Stimulated activated CD8-positive, alpha-beta memory T cell treated with anti-CD3 and anti-CD28 coated beads, Interleukin-7, amount 100 ng/mL, for 4 hours (primary cell): ENCODE measurements around the gene SORCS2.

Experiments
- DNase-seq, 2 donors: peaks; one replicate each; pipeline ENCODE4 v3.0.0-alpha.2; 2020; ENCODE audit warnings: low read depth in 2 of 2

The SORCS2 gene

GRCh38 chr4:7687006-7687405 lies 494.7 kb downstream of the SORCS2 start:
- no peak for DNase-seq

DNA sequence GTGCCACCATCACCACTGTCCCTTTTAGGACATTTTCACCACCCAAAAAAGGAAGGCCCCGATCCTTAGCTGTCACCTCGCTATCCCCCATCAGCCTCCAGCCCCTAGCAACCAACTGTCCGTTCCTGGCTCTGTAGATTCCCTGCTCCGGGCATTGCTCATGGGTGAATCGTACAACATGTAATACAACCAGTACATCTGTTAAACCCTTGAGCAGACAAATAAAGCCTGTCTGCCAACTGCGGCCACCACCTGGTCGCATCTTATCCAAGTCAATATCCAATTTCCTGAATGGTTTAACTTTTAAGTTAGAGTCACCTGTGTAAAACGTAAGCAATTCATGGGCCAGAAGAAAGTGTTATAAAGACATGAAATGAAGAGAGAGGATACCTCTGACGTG lies 495.5 kb downstream of the SORCS2 start:
- no peak for DNase-seq

DNA sequence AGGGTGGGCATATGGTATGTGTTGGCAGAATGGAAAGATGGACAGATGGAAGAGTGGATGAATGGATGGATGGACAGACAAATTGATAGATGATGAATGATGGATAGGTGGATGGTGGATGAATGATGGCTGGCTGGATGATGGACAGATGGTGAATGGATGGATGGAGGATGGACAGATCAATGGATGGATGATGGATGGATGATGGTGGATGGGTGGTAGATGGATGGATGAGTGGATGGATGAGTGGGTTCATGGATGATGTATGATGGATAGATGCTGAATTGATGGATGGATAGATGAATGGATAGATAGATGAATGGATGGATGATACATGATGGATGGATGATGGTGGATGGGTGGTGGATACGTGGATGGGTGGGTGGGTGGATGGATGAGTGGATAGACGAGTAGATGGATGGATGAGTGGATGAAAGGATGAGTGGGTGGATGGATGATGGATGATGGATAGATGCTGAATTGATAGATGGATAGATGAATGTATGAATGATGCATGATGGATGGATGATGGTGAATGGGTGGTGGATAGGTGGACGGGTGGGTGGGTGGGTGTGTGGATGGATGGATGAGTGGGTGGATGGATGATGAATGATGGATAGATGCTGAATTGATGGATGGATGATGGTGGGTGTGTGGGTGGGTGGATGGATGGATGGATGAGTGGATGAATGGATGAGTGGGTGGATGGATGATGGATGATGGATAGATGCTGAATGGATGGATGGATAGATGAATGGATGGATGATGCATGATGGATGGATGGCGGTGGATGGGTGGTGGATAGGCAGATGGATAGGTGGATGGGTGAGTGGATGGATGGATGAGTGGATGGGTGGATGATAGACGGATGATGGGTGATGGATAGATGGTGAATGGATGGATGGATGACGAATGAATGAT lies 497.7 kb downstream of the SORCS2 start:
- DNase-seq: no peak

DNA sequence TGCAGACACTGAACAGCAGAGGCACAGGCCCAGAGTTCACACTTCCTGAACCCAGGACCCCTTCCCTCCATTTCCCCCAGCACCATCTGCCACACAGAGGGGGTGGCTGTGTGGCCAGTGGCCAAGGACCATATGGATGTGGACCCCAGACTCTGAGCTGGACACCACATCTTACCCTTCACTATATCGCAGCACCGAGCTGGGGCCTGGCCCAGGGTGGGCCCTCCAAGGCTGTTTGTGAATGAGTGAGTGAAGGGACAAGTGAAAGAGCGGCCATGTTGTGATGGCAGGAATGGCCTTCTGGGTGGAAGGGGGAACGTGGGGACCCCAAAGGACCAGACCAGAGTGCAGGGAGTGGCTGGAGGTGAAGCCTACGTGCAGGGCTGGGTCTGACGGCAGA lies 498.7 kb downstream of the SORCS2 start:
- DNase-seq: no peak

GRCh38 chr4:7691982-7692381 lies 499.6 kb downstream of the SORCS2 start:
- no peak for DNase-seq

GRCh38 chr4:7692451-7693236 lies 500.3 kb downstream of the SORCS2 start:
- DNase-seq: no peak

- no peak for DNase-seq
These were observed 500.9 kb downstream of the SORCS2 start for GRCh38 chr4:7693237-7693608.

DNA sequence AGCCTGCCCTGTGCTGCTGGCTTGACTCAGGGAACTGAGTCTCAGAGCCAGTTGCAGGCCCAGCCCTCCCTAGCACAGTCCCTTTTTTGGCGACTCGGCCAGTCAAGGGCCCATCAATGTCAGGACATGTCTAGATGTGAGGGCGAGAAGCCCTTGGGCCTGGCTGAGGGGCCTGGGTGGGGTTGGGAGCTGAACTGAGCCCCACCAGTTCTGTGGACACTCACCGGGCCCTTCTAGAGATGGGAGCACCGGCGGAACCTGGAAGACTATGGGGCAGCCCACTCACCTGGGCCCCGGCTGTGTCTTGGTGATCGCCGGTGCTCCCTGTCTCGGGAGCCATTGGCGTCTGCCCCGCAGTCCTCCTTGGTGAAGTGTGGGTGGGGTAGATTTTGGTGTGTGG lies 501.4 kb downstream of the SORCS2 start:
- DNase-seq: no peak

DNA sequence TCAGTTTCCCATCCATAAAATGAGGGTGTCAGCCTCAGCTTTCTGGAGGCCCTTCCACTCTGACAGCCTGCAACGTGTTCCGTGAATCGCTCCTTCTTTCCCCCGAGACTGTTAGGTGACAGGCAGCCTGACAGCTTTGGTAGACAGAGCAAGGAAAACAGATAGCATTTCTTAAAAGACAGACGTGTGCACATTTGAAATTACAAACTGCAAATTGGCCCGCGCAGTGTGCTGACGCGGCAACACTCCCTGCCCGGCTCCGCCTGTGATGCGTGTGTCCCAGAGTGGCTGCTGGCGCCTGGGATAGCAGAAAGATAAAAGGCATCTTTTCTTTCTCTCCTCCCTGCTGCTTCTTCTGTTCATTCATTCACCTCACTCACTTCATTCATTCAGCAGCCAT lies 502.0 kb downstream of the SORCS2 start:
- DNase-seq: no peak

DNA sequence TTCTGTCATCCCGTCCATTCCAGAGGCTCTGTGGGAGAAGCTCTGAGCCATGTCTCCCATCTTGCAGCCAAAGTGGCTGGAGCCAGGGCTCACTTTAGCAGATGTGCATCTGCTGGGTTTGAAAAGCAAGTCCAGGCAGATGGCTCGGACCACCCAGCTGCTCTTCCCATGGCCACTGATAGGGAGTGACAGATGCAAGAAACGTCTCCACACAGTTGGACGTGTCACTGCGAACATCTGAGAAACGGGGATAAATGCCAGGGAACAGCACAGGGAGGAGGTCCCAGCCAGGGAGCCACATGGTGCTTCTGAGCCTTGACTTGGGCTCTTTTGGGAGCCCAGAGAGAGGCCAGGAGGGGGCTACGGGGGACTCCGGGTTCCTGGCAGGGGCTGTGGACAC lies 505.0 kb downstream of the SORCS2 start:
- DNase-seq: no peak

DNA sequence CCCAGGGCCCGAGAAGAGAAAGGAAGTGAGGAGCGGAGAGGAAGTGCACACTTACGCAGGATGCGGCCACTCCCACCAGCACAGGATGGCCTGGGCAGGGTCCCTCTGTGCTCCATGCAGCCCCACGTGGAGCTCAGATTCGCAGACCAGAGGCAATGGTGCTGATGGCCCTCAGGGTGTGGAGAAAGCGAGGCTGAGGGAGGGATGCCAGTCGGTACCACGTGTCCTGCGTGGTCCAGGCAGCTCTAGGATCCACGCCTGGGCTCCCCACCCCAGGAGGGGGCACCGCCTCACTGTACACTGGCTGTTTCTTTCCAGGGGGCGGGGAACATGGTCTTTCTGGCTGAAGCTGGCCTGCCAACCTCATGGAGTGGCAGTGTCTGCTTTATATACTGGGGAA lies 505.5 kb downstream of the SORCS2 start:
- no peak for DNase-seq

DNA sequence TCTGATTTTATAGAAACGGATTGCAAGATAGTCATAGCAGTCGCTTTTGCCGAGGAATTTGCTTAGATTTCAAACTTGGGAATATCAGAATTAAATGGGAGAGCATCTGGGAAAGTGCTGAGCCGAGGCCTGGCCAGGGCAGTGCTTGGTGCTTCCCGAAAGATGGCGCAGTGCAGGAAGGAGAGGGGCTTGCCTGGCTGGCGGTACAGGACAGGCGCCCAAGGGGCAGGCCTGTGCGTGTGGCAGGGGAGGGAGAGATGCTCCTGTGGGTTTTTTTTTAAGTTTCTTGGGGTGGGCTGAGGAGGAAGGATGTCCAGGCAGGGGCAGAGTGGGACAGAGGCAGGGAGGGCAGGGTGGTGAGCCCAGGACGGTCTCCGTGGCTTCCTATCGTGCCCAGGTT lies 506.2 kb downstream of the SORCS2 start:
- DNase-seq: no peak

GRCh38 chr4:7699031-7699430 lies 506.7 kb downstream of the SORCS2 start:
- DNase-seq: no peak

GRCh38 chr4:7699825-7700224 lies 507.5 kb downstream of the SORCS2 start:
- no peak for DNase-seq

DNA sequence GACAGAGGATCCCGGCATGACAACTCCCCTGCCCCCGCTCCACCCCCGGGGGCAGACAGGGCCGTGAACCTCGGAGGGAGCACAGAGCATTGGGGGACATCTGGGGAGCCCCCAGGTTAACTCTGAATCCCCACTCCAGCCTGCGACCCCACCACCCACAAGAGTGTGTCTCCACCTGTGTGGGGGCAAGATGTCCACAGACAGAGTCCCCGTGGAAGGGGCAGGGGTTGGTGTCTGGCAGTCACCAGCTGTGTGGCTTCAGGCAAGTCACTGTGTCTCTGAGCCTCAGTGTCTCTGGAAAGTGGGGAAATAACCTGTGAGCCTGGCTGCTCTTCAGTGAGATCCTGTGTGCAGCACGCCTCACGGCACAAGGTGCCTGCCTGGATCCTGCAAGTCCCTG lies 508.3 kb downstream of the SORCS2 start:
- DNase-seq: no peak

DNA sequence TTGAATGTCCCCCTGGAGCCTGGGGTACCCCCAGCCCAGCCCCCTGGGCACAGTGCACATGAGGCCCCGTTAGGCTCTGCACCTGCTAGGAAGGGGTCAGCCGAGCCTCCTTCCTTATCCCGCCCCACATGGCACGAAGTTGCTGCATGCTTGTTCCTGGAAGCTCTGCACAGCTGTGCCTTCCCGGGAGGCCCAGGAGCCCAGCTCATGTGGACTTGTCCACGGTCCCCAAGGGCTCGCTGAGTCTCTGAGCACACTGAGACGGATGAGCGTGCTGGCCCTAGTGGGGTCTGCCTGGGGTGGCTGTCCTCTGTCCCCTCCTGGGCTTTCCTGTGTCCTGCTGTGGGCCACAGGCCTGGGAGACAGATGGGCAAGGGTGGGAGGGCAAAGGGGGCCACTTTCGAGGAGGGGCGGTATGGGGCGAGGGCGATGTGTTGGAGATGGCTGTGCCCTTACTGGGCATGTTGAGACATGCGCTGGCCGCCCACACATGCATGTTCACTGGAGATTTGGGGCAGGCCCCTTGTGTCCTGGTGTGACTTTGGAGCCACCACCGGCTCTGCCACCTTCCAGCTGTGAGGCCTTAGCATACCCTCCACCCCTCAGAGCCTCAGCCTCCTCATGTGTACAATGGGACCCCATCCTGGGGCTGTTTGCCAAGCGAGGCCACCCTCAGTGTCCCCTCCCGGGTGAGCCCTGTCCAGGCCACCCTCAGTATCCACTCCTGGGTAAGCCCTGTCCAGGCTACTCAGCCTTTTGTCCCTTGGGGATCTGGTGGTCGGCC lies 509.7 kb downstream of the SORCS2 start:
- no peak for DNase-seq

DNA sequence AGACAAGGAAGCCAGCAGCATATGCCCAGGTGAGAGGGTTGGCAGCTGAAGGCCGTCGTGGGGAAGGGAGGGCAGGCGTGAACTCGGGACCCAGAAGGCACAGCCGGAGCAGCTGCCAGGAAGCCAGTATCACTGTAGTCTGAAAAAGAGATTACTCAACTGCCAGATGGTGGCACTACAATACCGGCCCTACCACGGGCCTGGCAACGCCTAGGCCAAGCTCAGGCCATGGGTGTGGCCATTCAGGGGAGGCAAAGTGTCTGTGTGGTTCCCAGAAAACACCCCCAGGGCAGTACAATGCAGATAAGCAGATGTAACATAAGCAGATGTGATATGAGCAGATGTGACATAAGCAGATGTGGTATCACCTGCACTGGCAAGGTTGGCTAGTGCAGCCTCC lies 511.4 kb downstream of the SORCS2 start:
- no peak for DNase-seq

- no peak for DNase-seq
These were observed 511.8 kb downstream of the SORCS2 start for GRCh38 chr4:7704091-7704490.

DNA sequence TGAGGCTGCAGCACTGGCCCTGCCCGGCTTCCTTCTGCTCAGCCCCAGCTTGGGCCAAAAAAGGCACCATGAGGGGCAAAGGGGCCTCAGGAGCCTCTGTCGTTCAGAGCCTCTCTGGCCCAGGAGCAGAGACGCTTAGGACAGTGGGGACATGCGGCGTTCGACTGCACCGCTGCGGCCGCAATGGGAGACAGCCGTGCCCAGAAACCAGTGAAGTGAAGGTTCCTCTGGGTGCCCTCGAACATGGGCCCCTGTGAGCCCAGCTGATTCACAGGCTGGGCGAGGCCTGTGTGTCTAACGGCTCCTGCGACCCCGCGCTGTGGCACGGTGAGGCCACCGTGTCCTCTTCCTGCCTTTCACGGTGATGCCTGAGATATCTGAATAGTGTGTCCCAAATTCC lies 512.3 kb downstream of the SORCS2 start:
- DNase-seq: no peak

DNA sequence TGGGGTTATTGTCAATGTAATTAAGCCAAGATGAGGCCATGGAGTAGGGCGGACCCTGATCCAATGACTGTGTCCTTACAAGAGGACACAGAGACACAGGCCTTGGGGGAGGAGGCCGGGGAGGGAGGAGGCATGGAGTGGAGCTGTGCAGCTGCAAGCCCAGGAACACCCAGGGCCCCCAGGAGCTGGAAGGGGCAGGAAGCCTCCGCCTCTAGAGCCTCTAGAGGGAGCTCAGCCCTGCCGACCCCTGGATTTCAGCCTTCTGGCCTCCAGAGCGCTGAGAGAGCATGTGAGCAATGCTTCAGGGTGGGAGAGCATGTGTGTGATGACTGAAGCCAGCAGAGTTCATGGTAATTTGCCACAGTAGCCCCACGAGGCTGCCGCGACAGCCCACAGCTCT lies 512.7 kb downstream of the SORCS2 start:
- DNase-seq: no peak

GRCh38 chr4:7705593-7705992 lies 513.3 kb downstream of the SORCS2 start:
- DNase-seq: no peak

DNA sequence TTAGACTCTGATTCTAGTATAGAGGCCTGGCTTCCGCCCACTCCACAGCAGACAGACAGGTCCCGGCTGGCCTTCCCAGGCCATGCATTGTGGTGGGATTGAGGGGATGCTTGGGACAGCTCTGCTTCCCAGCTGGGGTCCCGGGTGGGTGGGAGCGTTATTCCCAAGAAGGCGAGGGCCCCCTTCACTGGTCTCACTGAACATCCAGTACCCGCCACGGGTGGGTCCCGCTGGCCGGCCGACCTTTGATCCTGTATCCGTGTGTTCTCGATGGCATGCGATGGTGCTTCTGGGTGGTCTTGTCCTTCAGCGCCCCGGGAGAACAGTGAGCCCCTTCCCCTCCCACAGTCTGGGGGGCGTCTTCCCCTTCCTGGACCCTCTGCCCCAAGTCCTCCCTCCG lies 515.9 kb downstream of the SORCS2 start:
- no peak for DNase-seq
